GM12864 (cell line): ENCODE data around the gene CACNG8.

Experiments used
- DNase-seq: peaks from one replicate; pipeline ENCODE4 v3.0.0-alpha.2; 2011; ENCODE audit warnings: low read depth
- H3K4me3 ChIP-seq: 2 replicates; pipeline ENCODE4 v1.5.1; 2011; ENCODE audit warnings: mild to moderate bottlenecking, low read depth, low read length, control low read depth
- CTCF ChIP-seq: IDR thresholded peaks from 2 replicates; pipeline ENCODE4 v1.5.1; 2011; ENCODE audit warnings: low read depth, mild to moderate bottlenecking, moderate library complexity, low read length, control low read depth, inconsistent platforms; ENCODE audit errors: missing control alignments

CACNG8 gene

DNA sequence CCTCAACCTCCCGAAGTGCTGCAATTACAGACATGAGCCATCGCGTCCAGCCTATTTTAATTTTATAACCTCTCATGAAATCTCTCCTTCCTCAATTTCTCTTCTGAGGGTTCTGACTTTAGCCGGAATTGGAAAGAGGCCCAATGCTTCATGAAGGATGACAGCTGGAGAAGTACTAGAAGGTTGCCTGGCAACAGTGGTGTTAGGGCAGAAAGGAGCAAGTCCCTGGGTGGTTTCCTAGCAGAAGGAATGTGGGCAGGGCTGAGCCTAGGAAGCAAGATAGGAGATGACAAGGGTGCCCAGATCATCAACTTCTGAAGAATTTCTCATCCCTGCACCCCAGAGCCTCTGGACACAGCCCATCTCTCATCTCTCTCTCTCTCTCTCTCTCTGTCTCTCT lies 54.5 kb downstream of the CACNG8 start:
- DNase-seq: no peak
- no peak for TF ChIP-seq CTCF
- H3K4me3 ChIP-seq: no peak overlapping the region

GRCh38 chr19:54021363-54021762 lies 58.6 kb downstream of the CACNG8 start:
- DNase-seq: no peak
- no peak for TF ChIP-seq CTCF
- no peak overlapping the region for H3K4me3 ChIP-seq

DNA sequence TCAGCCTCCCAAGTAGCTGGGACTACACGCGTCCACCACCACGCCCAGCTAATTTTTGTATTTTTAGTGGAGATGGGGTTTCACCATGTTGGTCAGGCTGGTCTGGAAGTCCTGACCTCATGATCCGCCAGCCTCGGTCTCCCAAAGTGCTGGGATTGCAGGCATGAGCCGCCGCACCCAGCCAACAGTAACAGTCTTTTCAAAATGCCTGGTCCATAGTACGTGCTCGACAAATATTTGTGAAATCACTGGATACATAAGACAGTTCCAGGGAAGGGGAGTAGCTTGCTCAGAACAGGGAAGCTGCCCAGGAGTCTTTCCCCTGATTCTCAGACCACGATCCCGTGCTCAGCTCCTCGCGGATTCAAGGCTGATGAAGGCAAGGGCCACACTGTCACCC lies 59.2 kb downstream of the CACNG8 start:
- no peak for DNase-seq
- H3K4me3 ChIP-seq: no peak overlapping the region
- no peak for TF ChIP-seq CTCF

GRCh38 chr19:54023191-54023590 lies 60.5 kb downstream of the CACNG8 start:
- DNase-seq: no peak
- TF ChIP-seq CTCF: no peak
- H3K4me3 ChIP-seq: no peak overlapping the region

GRCh38 chr19:54024660-54025059 lies 61.9 kb downstream of the CACNG8 start:
- no peak overlapping the region for H3K4me3 ChIP-seq
- no peak for TF ChIP-seq CTCF
- DNase-seq: no peak

- H3K4me3 ChIP-seq: no peak overlapping the region
- DNase-seq: no peak
- TF ChIP-seq CTCF: no peak
Observed at GRCh38 chr19:54026656-54027055, 63.9 kb downstream of the CACNG8 start.

DNA sequence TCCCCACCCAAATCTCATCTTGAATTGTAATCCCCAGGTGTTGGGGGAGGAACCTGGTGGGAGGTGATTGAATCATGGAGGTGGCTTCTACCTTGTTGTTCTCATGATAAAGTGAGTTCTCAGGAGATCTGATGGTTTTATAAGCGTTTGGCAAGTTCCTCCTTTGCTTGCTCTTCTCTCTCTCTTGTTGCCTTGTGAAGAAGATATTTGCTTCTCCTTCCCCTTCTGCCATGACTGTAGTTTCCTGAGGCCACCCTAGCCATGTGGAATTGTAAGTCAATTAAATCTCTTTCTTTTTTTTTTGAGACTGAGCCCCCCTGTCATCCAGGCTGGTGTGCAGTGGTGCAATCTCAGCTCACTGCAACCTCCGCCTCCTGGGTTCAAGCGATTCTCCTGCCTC lies 66.6 kb downstream of the CACNG8 start:
- H3K4me3 ChIP-seq: no peak overlapping the region
- no peak for TF ChIP-seq CTCF
- DNase-seq: no peak
